GM21423 (cell line): ENCODE data around the gene CDKN2A.
A peak's percentile ranks its signal among the peaks of the same experiment; 100 is the strongest.

ENCODE experiments used
- ATAC-seq: cut with Tn5 transposase; IDR thresholded peaks from one replicate; pipeline ENCODE4 v1.9.1; 2021; ENCODE audit warnings: mild to moderate bottlenecking, moderate library complexity; ENCODE audit not compliant: unreplicated experiment

CDKN2A gene

DNA sequence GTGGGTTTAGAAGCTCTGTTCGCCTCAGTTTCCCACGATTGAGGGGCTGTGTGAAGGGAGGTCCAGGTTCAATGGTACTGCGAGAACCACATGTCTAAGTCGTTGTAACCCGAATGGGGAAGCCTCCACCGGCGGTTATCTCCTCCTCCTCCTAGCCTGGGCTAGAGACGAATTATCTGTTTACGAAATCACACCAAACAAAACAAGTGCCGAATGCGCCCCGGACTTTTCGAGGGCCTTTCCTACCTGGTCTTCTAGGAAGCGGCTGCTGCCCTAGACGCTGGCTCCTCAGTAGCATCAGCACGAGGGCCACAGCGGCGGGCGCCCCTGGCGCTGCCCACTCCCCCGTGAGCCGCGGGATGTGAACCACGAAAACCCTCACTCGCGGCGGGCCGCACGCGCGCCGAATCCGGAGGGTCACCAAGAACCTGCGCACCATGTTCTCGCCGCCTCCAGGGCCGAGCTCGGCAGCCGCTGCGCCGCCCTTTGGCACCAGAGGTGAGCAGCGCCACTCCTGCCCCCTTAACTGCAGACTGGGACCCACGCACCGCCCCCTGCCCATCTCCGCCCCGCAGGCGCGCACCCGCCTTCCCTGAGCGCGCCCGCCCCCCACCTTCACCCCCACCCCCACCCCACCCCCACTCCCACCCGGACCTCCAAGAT, at the start of gene CDKN2A:
Gene CDKN2A, minus strand, starts transcription at position 500 of the 663 bp plus-strand sequence.
- ATAC-seq = peak; percentile 30

- no peak for ATAC-seq
Measured at GRCh38 chr9:22043928-22044327, 49.7 kb upstream of the CDKN2A start.

GRCh38 chr9:22041775-22042174, 47.6 kb upstream of the CDKN2A start:
- ATAC-seq = no peak

GRCh38 chr9:22041344-22041743, 47.2 kb upstream of the CDKN2A start:
- no peak for ATAC-seq

DNA sequence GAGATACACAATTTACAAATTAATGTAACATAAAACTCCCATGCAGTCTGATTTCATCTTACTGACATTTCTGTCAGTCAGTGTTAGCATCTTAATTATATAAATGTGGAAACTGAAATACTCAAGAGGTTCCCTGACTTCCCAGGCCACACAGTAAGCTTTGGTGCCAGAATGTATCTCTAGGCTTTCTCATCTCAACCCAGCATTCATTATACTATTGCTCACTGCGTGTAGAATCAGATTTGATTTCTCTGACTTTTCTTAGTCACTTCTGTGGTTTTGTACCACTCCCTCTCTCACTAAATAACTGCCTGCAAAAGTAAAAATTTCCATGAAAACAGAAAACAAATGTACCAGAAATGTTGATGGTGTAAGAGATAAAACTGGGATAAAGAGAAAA, 46.6 kb upstream of the CDKN2A start:
- ATAC-seq = no peak

- ATAC-seq = no peak
Measured at GRCh38 chr9:22039258-22039657, 45.1 kb upstream of the CDKN2A start.

DNA sequence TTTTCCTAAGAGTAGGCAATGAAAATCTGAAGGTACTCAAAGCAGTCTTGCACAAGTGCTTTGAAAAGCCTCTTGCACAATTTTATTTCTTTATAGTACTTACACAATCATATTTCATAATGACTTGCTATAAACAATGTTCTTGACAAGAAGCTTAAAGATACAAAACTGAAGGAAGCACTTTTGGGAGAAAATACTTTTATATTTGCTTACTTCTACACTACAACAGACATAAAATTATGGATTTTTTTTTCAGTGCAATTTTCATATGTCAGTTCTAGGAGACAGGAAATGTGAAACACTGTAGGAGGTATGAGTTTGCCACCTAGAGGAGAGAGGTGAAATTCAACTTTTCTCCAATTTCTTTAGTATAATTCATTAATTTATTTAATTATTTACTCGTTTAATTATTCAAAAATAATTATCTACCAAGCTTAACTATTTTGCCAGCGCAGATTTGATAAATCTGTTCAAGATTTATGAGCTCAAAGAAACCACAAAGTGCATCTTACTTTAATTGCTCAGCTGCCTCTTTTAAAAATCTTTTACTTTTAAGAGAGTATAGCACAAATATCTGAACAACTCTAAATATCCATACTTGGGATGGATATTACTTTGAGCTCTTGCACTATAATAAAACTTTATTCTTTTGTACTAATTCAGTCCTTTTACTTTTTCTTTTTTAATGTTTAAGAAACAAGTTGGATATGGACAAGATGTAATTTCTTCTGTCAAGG, 43.9 kb upstream of the CDKN2A start:
- peak; percentile 59 for ATAC-seq

GRCh38 chr9:22036866-22037626, 42.9 kb upstream of the CDKN2A start:
- no peak for ATAC-seq

DNA sequence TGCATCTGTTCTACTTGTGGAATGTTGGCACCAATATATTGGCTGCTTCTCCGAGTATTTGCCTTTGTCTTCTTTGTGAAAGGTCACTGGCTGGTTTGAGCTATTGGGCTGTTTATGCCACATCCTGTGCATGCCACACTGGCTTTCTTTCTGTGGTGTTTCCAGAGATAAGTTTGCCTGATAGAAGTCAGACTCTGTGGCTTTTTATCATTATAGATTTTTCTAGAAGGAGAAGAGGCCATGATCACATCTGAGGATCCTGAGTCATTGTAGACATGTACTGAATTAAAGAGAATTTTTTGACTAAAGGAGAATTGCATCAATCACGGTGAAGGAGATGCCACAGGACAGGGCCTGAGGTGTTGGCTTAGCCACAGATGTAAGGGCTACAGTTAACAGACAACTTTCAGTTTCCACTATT, 41.4 kb upstream of the CDKN2A start:
- no peak for ATAC-seq

DNA sequence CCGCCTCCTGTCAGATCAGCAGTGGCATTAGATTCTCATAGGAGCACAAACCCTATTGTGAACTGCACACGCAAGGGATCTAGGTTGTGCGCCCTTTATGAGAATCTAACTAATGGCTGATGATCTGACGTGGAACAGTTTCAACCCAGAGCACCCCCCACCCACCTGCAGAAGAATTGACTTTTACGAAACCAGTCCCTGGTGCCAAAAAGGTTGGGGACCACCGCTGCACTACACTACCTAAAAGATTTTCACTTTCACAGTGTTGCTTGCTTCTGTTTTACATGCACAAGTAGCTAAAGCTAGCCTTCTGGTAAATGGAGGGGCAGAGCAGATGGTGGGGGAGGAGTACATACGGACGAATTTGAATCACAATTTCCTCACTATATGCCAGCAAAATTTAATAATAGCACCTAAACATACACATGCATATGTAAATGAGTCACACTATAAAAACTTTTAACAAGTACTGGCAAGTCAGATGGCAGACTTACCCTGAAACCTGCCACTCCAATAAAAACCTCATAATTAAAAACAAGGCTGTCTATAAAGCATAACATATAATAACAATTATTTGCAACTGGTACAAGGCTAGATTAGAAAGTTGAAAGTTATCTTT, 38.9 kb upstream of the CDKN2A start:
- no peak for ATAC-seq

DNA sequence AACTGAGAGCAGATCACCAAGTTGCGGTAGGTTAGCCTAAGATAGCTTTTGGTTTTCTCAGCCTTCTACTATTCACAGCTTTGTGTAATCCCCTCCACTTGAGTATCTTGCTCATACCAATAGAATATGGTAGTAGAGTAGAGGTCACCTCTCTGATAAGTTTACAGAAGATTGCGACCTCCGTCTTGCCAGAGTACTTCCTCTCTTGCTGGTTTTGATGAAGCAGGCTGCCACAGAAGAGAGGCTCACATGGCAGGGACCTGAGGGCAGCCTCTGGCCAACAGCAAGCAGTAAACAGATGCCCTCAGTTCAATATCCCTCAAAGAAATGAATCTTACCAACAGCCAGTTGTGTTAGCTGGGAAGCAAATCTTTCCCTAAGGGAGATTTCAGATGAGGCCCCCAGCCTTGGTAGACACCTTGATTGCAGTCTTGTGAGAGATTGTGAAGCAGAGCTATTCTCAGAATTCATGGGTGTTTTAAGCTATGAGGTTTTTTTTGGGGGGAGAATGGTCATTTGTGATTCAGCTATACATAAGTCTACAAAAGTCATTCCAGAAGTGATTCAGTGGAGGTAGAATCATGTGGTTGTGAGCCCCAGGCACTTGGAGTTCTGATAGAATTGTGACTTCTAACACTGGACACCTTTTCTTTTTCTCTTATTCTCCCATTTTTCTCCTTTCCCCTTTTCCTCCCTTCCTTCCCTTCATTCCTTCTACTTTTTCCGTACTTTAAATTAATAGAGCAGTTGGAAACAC, 37.6 kb upstream of the CDKN2A start:
- ATAC-seq = no peak

DNA sequence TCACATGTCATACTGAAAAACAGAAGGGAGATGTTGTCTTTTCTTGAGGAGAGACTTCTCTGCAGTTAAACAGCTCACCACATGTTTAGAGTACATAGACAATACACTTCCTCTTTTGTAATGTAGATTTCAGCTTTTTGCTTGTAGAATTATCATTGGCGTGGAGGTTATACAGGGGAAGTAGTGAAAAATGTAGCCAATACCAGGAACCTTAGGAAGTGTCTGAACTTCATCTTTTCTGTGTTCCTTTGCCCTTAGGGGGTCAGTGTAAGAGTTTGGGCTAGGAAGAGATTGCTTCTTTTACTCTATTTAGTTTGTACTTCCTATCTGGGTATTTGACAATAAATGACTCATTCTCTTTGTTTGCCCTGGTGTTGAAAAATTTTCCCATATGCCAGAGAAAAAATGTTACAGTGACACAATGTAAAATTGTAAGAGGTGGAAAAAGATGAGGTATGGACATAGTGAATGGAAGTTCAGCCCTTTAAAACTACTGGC, 36.0 kb upstream of the CDKN2A start:
- peak; percentile 72 for ATAC-seq

GRCh38 chr9:22029231-22029630, 35.0 kb upstream of the CDKN2A start:
- no peak for ATAC-seq

- ATAC-seq = no peak
Measured at GRCh38 chr9:22028394-22028793, 34.2 kb upstream of the CDKN2A start.

GRCh38 chr9:22026696-22027095, 32.5 kb upstream of the CDKN2A start:
- ATAC-seq = no peak

GRCh38 chr9:22022396-22022795, 28.2 kb upstream of the CDKN2A start:
- ATAC-seq = no peak

DNA sequence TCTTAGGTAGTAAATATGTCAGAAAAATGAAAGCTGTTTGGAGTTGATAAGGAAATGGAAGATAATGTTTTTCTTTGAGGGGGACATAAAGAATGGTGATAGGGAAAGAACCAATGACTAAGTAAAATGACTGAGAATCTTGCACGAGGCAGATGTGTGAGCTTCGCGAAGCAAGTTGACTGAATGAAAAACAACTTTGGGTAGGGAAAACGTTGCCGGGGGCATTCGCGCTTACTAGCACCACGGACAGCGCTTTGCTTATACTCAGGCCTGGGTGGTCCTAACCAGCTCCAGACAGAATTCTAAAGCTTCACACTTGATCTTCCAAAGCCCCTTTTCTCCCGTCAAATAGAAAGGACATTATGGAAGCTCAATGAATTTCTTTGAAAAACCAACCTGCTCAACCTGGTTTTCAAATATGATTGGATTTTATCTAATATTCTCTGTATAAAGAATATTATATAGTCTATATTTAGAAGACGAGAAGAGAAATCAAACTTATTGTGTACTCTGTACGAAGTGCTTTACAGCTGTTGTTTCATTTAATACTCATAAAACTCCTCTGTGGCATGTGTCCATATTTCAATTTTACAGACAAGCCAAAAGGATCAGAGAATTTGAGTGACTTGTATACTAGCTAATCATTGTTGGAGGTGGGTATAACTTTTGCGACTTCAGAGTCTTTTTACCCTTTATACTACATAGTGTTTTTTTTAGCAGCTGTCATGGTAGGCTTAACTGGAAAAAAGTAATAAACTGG, 16.9 kb upstream of the CDKN2A start:
- ATAC-seq = no peak

DNA sequence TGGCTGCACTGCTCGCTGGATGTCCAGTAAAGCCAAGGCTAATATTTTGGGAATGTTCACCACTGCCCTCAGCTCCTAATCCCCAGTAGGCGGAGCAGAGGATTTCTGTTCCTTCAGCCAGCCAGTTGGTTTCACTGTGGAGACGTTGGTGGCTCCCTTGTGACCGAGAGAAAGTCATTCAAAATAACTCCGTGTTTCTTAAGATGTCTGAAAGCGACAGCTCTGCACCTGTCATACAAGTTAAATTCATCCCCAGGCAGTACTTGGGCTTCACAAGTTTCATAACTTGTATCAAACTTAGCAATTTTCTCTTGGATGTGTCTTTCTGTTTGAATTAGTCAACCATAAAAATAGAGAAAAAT, 15.3 kb upstream of the CDKN2A start:
- peak; percentile 23 for ATAC-seq

DNA sequence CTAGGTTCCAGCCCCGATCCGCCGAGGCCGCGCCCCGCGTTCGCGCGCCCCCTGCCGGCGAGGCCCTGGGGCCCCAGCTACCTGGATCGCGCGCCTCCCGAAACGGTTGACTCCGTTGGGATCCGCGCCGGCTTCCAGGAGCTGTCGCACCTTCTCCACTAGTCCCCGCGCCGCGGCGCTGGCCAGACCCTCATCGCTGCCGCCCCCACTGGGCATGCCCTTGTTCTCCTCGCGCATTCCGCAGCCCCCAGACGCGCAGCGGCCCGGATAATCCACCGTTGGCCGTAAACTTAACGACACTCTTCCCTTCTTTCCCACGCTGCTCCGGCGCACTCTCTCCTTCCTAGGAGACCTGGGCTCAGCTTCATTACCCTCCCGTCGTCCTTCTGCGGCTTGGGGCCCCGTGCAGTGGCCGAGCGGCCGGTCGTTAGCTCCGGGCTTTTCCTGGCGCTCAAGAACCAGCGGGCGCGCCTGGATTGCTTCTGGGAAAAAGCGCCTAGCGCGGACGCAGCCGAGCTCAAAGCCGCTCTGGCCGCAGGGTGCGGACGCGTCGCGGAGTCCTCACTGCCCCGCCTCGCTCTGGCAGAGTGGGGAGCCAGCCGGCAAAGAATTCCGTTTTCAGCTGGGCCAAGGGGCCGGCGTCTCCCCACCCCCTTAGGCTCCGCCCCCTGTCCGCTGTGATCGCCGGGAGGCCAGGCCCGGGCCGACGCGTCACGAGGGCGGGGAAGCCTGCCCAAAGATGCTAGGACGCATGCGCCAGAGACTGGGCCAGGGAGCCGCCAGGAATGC, 14.7 kb upstream of the CDKN2A start, which contains the start of gene CDKN2B:
Gene CDKN2B, minus strand, starts transcription at position 589 of the 789 bp plus-strand sequence. Its CDS starts 352 bp downstream, at position 237.
- ATAC-seq = peak; percentile 90
